Liver (tissue), 3 donors: Measurements from ENCODE around the gene SPIN1.

Experiments used
- GABPA ChIP-seq, 2 donors: IDR thresholded peaks in 1 of 2; conservative IDR thresholded peaks in 1 of 2; 2 replicates each; pipeline ENCODE4 v1.6.1; 2016; ENCODE audit warnings: antibody characterized with exemption in 2 of 2, mild to moderate bottlenecking in 1 of 2, moderate library complexity in 1 of 2
- HNF4A ChIP-seq, 2 donors: conservative IDR thresholded peaks; 2 replicates each; pipeline ENCODE4 v1.6.1; 2016; ENCODE audit warnings: antibody characterized with exemption in 2 of 2, mild to moderate bottlenecking in 2 of 2
- TAF1 ChIP-seq: conservative IDR thresholded peaks from 2 replicates; pipeline ENCODE4 v1.6.1; 2016; ENCODE audit warnings: antibody characterized with exemption, mild to moderate bottlenecking
- TF ChIP-seq, protein P1 (sequence below): fragments of 150-350 bp; IDR thresholded peaks from 2 replicates; pipeline ENCODE4 v1.5.1; 2017; ENCODE audit warnings: improper control_type of control experiment, low read depth, low read length; ENCODE audit not compliant: missing input control
- TF ChIP-seq, protein P2 (sequence below): IDR thresholded peaks from 2 replicates; pipeline ENCODE4 v1.6.1; 2016; ENCODE audit warnings: antibody characterized with exemption
- TF ChIP-seq, protein P3 (sequence below): IDR thresholded peaks from 2 replicates; pipeline ENCODE4 v1.6.1; 2016; ENCODE audit warnings: antibody characterized with exemption, mild to moderate bottlenecking
- donor health status: healthy.
- donor health status: healthy.

DNA sequence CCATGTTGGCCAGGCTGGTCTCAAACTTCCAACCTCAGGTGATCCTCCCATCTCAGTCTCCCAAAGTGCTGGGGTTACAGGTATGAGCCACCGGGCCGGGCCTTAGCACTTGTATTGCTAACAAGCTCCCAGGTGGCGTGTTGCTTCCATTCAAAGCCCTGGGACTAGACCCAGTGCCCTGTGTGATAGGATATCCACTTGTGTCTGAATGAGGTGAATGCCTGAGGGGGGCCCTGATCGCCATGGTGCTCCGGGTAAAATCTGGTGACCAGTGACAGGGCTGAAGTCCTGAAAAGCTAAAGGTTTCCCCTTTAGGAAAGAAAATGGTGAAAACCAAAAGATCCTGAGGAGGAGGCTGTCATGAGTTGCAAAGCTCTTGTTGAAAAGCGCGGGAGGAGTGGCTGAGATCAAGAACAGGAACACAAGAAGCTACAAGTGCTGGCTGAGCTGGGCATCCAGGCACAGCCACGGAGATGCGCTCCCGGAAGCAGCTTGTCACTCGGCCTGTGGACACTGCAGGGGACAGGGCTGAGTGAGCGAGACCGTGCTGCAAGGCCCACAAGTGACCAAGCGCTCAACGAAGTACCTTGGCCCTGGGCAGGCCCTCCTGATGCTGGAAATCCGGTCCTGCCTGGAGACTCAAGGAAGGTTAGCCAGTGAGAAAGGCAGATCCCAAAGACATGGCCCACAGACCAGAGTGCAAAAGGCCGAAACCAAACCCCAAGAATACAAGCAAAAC lies 106.9 kb downstream of the SPIN1 start:
- TF ChIP-seq GABPA (IDR thresholded peaks at IDR 0.05 in 1 of 2, conservative IDR thresholded peaks at IDR 0.05 in 1 of 2) (no peak), HNF4A (conservative IDR thresholded peaks at IDR 0.05) (no peak), TAF1 (no peak)
- TF ChIP-seq, protein P1, sequence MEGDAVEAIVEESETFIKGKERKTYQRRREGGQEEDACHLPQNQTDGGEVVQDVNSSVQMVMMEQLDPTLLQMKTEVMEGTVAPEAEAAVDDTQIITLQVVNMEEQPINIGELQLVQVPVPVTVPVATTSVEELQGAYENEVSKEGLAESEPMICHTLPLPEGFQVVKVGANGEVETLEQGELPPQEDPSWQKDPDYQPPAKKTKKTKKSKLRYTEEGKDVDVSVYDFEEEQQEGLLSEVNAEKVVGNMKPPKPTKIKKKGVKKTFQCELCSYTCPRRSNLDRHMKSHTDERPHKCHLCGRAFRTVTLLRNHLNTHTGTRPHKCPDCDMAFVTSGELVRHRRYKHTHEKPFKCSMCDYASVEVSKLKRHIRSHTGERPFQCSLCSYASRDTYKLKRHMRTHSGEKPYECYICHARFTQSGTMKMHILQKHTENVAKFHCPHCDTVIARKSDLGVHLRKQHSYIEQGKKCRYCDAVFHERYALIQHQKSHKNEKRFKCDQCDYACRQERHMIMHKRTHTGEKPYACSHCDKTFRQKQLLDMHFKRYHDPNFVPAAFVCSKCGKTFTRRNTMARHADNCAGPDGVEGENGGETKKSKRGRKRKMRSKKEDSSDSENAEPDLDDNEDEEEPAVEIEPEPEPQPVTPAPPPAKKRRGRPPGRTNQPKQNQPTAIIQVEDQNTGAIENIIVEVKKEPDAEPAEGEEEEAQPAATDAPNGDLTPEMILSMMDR = no peak
- TF ChIP-seq, protein P2, sequence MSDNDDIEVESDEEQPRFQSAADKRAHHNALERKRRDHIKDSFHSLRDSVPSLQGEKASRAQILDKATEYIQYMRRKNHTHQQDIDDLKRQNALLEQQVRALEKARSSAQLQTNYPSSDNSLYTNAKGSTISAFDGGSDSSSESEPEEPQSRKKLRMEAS = no peak
- TF ChIP-seq, protein P3, sequence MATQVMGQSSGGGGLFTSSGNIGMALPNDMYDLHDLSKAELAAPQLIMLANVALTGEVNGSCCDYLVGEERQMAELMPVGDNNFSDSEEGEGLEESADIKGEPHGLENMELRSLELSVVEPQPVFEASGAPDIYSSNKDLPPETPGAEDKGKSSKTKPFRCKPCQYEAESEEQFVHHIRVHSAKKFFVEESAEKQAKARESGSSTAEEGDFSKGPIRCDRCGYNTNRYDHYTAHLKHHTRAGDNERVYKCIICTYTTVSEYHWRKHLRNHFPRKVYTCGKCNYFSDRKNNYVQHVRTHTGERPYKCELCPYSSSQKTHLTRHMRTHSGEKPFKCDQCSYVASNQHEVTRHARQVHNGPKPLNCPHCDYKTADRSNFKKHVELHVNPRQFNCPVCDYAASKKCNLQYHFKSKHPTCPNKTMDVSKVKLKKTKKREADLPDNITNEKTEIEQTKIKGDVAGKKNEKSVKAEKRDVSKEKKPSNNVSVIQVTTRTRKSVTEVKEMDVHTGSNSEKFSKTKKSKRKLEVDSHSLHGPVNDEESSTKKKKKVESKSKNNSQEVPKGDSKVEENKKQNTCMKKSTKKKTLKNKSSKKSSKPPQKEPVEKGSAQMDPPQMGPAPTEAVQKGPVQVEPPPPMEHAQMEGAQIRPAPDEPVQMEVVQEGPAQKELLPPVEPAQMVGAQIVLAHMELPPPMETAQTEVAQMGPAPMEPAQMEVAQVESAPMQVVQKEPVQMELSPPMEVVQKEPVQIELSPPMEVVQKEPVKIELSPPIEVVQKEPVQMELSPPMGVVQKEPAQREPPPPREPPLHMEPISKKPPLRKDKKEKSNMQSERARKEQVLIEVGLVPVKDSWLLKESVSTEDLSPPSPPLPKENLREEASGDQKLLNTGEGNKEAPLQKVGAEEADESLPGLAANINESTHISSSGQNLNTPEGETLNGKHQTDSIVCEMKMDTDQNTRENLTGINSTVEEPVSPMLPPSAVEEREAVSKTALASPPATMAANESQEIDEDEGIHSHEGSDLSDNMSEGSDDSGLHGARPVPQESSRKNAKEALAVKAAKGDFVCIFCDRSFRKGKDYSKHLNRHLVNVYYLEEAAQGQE = no peak
